GM19395 (cell line): ENCODE results near the gene ALKBH6.
"Not testable (repeated sequence)": the region's sequence is repeated elsewhere in the genome, so short reads cannot be mapped to it uniquely, and the experiment has no call there.

Experiments used
- ATAC-seq: cut with Tn5 transposase; IDR thresholded peaks from one replicate; pipeline ENCODE4 v1.9.1; 2021; ENCODE audit warnings: mild to moderate bottlenecking, moderate library complexity; ENCODE audit not compliant: unreplicated experiment

ALKBH6 gene

DNA sequence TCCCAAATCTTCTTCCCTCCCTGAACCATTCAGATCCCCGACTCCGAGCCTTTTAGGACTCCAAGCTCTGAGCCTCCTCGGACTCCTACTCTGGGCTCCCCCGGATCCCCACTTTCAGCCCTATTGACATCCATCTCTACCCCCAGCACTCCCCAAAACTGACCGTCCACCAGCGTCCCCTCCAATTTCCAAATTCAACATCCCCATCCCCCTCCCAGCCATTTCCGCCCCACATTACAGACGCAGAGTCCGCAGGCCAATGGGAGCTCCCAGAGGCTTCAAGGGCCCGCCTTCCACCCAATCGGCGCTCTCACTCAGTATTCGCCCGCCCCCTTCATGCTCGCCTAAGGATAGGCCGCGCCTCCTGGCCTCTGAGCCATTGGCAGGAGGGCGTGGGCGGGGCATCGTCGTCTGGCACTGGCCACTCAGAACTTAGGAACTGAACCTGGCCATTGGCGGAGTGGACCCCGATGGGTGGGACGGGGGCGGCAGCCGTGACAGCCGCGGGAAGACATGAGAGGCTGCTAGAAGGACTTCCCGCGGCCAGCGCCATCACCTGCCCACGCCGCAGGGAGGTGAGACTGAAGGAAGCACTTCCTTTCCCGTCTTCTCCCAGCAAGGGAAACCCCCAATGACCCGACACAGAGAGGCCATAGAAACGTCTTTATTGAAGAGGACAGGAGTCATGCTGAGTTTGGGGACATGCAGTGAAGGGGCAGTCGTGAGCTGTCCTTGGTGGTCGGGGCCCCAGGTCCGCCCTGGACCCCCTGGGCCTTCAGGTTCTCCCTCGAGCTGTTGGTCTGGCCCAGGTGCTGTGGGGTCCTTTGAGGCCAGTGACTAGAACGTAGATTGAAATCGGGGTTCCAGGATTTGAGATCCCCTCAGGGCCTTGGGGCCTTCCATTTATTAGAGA, at the start of gene ALKBH6:
Gene ALKBH6 (minus strand): TSS at position 202 of the 913 bp plus-strand sequence. CDS start 816 bp downstream, outside the sequence.
- peak; percentile 97 for ATAC-seq

DNA sequence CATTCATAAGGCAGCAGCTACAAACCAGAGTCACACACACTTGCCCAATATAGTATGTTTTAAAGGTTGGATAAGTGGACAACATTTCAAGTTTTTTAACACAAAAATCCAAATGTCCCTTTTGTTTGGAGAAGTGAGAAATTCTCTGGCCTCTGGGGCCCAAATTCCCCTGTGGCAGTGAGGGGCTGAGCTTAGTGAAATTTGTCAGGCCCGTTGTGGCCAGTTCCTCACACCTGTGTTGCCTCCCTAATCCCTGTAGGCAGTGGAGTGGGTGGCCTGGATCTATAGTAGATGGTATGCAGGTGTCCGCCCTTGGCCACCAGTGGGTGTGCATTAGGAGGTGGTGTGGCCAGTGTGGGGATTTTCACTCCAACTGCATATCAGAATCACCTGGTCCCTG, 47.4 kb upstream of the ALKBH6 start:
- ATAC-seq: no peak

DNA sequence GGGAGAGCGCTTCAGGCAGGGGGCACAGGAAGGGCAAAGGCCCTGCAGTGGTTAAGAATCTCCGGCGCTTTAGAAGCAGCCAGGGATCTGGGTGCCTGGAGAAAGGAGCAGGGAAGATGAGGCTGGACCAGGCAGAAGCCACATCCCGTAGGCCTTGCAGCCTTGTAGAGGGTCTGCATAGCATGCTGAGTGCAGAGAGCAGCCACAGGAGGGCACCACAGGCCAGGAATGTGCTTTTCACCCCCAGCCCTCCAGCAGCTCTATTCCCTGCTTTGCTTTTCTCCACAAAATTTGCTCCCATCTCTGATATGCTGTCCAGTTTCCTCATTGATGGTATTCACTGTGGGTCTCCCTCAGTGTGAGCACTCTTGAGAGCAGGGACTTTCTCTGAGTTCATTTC, 46.4 kb upstream of the ALKBH6 start:
- no peak for ATAC-seq

DNA sequence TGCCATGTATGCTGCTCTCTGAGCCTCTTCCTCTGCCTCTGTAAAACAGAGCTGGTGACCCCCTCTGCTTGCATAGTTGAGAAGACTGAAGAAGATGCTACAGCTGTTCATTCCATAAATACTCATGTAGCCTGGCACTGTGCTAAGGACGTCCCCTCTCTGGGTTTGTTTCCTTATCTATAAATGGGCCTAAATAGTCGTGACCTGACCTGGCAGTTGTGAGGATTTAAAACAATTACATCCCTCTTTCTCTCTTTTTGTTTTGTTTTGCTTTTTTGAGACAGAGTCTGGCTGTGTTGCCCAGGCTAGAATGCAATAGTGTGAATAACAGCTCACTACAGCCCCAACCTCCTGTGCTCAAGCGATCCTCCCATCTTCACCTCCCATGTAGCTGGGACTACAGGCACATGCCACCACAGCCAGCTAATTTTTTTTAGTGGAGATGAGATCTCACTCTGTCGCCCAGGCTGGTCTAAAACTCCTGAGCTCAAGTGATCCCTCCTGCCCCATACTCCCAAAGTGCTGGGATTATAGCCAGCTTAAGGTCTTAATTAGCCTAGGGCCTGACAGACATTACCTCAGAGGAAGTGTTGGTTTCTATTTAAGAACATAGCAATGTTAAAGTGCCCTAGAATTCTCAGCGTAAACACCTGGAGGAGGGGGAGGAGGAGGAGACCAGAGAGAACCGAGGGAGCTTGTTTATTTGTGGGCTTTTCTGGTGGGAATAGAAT, 45.3 kb upstream of the ALKBH6 start:
- ATAC-seq: no peak

DNA sequence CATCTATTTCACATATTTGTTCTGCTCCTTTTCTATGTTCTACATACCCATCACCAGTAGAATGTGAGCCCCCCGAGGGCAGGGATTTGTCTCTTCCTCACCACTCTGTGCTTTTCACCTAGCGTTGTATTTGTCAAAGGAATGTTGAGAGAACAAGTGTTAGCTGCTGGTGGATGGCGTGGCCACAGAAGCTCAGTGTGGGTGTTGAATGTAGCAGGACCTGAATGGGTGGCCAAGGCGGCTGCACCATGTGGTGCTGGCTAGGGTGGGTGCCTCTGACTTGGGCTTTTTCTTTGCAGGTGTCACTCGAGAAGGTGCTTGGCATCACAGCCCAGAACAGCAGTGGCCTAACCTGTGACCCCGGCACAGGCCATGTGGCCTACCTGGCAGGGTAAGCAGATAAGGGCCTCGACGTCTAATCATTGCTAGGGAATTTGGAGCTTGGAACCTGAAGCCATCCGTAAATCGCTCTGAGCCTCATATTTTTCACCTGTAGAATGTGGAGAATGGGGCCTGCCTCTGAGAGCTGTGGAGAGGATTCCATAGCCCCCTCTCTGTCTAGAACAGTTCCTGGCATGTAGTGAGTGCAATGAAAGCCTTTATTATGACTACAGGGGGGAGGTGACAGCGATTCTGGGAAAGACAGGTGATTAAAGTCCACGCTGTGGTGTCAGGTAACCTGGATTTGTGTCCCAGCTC, 44.6 kb upstream of the ALKBH6 start:
- no peak for ATAC-seq

DNA sequence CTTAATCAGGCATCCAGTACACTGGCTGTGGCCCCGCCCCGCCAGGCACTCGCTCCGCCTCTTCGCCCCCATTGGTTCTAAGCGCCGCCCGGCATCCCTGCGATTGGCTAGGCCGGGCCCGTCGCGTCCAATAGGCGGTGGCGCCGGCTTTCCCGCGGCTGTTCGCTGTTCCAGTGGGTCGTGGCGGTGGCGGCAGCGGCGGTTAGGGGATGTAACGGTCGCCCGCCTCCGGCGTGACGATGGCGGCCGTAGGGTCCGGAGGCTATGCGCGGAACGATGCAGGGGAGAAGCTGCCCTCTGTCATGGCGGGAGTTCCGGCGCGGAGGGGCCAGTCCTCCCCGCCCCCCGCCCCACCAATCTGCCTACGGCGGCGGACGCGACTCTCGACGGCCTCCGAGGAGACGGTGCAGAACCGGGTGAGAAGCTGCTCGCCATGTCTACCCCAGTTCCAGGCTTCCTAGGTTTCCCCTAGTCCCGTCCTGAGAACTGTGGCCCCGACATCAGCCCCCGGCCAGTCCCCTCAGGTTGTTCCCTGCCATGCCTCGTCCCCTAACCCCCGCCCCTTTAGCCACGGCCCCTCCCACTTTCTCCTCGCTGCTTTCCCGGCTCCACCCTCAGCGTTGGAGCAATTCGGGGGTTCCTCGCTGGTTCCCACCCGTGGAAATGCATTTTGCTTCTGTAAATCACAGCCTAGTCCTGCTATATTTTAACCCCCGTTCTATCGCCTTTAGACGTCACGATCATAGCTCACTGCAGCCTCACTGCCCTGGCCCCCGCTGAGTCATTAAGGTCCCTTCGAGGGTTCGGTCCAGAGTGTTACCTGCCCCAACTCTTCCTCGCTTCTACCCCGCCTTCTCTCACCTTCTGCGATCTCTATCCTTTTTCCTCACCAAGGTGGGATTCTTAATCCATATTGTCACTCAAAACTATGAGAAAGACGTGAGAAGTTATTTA, 41.0 kb upstream of the ALKBH6 start, which contains the start of gene WDR62:
Gene WDR62 (plus strand): TSS at position 165 of the 954 bp plus-strand sequence. CDS start 75 bp downstream, at position 240.
- peak; percentile 71 for ATAC-seq

DNA sequence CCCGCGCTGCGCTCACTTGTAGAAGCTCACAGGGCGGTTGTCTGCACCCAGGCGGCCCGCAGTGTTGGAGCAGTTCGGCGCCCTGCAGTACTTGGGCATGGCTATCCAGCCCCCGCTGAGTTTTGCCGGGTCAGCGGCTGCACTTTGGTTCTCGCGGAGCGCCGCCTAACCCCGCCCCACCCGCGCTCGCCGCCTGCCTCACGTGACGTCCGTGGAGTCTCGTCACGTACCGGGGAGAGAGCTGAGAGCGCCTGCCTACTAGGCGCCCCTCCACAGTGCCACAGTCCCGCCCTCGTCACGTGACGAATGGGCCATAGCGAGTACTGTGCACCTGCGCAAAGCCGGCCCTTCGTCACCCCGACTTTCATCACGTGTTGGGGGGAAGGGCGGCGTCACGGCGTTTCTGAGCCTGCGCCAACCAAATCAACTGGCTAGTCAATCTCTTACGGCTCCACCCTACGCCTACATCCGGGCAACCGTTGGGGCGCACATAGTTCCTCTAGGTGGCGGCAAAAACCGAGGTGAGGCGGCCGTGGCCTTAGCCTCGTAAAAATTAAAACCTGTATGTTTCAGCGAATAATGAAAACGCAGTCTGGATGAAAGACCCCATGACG, 40.2 kb upstream of the ALKBH6 start, which contains the start of gene THAP8:
Gene THAP8 (minus strand): TSS at position 167 of the 614 bp plus-strand sequence. CDS start 68 bp downstream, at position 99.
- peak; percentile 85 for ATAC-seq

DNA sequence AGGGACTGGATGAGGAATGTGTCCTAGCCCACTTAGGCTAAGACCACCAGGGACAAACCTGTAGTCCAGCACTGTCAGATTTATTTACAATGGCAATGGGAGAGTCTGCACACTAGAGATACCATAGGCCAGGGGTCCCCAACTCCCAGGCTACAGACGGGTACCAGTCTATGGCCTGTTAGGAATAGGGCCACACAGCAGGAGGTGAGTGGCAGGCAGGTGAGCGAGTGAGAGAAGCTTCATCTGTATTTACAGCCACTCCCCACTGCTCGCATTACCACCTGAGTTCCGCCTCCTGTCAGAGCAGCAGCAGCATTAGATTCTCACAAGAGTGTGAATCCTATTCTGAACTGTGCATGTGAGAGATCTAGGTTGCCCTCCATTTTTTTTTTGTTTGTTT, 37.6 kb upstream of the ALKBH6 start:
- ATAC-seq: no peak

DNA sequence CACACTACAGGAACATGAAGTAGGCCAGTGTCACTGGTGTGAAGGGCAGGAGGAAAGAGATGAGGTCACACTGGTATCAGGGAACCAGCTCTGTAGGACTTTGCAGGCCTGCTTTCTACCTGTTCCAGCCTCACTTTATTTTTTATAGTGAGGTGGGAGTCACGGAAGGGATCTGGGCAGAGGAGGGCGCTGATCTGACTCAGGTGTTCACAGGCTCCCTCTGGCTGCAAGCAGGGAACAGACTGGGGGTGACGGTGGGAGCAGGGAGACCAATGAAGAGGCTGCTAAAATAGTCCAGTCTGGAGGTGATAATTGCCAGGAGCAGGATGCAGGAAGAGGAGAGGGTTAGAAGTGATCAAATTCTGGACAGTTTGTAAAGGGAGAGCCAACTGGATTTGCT, 37.2 kb upstream of the ALKBH6 start:
- no peak for ATAC-seq

DNA sequence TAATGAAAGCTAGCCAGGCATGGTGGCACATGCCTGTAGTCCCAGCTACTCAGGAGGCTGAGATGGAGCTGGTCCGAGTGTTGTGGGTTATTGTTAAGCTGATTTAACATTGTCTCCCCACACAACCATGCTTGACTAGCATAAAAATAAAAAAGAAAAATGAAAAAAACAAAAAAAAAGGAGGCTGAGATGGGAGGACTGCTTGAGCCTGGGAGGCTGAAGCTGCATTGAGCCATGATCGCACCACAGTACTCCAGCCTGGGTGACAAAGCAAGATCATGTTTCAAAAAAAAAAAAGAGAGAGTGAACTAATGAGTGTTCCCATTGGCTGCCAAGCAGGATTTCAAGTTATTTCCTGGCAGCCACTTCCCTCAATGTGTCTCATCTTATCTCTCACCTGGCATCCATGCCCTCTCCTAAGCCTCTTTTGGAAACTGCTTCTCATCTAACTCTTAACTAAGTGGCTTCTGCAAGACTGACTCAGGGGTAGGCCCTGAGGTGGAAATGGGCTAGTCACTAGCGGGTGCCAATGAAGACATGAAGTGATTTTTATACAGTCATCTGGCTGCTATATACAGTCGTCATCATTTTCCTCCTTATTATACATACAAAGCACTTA, 35.2 kb upstream of the ALKBH6 start:
- ATAC-seq: no peak

DNA sequence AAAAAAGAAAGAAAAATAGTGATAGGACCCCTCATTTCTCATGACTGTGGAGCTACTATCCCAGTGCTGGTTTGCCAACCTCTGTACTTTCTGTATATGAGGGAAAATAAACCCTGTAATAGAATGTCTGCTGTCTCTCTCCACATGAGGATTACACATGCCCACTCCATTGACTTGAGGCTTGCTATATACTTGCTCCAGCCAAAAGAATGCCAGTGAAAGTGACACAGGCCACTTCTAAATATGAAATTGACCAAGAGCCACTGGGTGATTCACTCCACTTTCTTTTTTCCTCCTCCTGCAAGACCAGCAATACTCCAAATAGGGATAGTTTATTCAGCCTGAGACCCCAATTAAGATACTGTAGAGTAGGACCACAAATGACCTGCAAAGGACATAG, 33.8 kb upstream of the ALKBH6 start:
- no peak for ATAC-seq

DNA sequence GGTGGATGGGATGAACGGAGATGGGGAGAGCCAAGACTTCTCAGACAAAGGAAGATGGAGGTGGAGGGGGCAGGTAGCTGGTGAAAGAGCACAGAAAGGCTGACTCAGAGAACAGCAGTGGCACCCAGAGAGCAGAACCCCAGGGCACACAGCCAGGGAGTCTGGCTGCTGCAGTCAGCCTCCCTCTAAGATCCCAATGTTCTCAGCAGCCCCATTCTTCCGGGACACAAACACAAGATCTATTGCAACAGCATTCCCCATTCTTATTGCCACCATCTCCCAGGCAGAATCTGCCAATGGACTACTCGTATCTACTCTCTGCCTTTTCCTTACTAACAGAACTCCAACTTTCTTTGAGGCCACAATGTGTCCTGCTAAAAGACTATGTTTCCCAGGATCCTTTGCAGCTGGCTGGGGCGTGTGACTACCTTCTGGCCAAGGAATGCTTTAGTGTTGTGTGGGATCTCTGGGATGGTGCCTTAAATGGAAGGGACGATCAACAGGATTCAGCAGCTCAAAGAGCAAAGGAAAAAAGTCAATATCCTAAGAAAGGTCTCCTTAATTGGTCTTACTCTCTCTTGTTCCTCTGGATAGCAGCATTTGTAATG, 32.5 kb upstream of the ALKBH6 start:
- no peak for ATAC-seq

DNA sequence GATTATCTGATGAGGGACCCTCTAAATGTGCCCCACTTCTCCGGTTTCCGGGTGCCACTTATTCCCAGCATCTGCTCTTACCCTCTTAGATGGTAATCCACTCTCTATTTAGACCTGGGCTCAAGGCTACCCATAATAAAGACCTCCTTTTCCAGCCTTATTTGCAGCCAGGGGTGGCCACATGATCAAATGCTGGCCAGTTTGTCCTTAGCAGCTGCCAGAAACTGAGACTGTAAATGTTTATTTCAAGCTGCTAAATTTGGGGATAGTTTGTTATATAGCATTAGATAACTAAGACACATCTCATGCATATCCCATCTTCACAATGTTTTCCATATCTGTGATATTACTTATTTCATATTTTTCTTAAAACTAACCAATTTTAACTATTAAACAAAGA, 29.9 kb upstream of the ALKBH6 start:
- ATAC-seq: no peak

DNA sequence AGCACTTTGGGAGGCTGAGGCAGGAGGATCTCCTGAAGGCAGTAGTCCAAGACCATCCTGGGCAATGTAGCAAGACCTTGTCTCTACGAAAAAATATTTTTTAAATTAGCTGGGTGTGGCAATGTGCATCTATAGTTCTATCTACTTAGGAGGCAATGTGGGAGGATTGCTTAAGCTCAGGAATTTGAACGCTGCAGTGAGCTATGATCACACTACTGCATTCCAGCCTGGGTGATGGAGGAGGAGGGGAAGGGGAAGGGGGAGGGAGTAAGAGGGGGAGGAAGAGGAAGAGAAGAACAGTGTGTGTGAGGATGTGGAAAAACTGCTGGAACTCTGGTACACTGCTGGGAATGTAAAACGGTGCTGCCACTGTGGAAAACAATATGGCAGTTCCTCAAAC, 27.8 kb upstream of the ALKBH6 start:
- ATAC-seq: no peak

DNA sequence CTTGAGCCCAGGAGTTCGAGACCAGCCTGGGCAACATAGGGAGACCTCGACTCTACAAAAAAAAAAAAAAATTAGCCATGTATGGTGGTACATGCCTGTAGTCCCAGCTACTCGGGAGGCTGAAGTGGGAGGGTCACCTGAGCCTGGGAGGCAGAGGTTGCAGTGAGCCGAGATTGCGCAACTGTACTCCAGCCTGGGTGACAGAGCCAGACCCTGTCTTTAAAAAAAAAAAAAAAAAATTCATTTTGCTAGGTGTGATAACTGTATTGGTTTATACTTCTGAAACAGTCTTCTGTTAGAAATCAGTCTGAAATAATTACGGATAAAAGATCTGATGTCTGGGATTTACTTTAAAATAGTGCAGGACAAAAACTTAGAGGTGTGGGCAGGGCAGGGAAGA, 27.1 kb upstream of the ALKBH6 start:
- ATAC-seq: not testable (repeated sequence)

DNA sequence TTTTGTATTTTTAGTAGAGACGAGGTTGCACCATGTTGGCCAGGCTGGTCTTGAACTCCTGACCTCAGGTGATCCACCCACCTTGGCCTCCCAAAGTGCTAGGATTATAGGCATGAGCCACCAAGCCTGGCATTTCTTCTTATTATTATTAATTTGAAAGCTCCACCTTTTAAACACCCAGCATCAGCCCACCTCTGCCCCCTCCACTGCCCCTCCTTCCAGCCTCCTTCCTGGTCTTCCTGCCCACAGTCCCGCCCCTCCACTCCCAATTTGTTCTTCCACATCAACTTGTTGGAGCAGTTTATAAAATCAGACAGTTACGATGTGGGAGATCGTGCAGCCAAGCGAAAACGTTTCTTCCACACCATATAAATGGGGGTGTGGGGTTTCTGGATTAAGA, 26.5 kb upstream of the ALKBH6 start:
- ATAC-seq: no peak

DNA sequence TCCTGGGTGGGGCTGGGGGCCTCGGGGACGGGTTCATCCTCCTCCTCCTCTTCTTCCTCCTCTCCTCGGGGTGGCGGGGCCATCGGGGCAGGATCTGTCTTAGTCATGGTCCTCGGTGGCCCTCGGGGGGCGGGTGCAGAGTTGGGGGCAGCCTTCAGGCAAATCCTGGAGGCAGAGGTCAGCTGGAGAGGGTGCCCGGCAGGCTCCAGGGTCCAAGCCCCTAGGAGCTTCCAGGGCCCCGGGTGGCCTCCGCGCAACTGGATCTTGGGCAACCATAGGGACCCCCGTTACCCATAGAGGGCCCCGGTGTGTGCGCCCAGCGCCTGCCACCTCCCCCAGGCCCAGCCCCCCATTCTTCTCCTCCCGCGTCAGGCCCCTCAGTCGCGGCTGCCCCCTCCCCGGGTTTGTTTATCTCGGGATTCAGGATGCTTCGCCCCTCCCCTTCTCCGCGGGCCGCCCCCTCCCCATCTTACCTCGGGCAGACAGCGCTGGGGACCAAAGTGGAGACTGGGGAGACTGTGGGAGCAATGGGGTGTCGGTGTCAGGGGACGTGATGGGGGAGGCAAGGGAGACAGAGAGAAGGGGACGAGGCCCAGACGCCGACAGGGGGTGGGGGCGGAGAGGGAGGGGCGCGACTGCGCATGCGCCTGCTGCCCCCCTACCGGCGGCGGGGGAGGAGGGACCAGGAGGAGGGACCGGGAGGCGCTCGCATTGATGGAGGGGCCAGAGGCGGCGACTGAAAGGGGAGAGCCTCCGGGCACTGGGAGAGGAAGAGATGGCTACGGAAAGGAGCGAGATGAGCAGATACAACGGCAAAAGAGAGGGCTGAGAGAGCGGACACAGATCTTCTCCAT, 18.5 kb upstream of the ALKBH6 start, which contains the start of gene CLIP3:
Gene CLIP3 (minus strand): TSS at position 623 of the 854 bp plus-strand sequence. CDS start 516 bp downstream, at position 107.
- ATAC-seq: no peak

DNA sequence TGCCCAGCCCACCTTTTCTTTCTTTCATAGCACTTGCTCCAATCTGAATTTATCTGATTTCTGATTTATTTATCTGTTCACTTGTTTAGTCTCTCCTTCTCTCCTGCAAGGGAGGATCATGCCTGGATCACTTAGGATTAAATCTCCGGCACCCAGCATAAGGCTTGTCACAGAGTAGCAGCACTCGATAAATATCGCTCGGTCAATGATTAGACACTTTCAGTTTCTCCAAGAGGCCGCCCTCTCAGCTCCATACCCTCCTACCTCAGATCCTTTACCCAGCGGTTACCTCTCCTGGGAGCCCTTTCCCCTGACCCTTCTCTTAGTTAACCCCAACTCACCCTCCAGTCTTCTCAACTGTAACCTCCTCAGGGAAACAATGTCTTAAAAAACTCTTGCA, 17.3 kb upstream of the ALKBH6 start:
- ATAC-seq: no peak
